ENCODE results near the gene GNE.

The GNE gene

DNA sequence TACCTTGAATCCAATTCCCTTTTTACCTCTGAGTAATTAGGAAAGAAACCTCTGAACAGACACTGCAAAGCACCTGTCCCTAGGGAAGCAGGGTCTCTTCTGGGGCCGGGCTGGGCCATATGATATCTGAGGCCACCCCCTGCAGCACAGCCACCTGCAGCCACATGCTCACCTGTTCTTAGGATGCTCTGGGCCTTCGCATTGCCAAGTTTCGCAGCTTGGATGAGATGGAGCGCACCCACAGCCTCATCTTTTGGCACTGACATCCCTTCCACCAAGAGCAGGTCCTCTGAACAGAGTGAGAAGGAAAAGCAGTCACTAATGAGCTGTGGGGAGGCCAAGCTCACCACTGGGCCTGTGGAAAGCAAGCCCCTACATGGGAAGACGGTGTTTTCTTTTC, 40.2 kb downstream of the GNE start:
- DNase-seq (ENCODE audit: insufficient read length) (no peak), FAIRE-seq (no peak)
- no peak for TF ChIP-seq TAF1 (IDR thresholded peaks at IDR 0.05; ENCODE audit: borderline replicate concordance, low read depth, low read length)
- TF ChIP-seq POLR2AphosphoS5 (IDR thresholded peaks at IDR 0.05; ENCODE audit: low read depth, low read length) = no peak
- no peak for TF ChIP-seq POLR2A (IDR thresholded peaks at IDR 0.05; ENCODE audit: low read depth, low read length)

- FAIRE-seq (no peak), DNase-seq (ENCODE audit: insufficient read length) (no peak)
- no peak for TF ChIP-seq POLR2A (IDR thresholded peaks at IDR 0.05; ENCODE audit: low read depth, low read length)
- TF ChIP-seq POLR2AphosphoS5 (IDR thresholded peaks at IDR 0.05; ENCODE audit: low read depth, low read length) = no peak
- TF ChIP-seq TAF1 (IDR thresholded peaks at IDR 0.05; ENCODE audit: borderline replicate concordance, low read depth, low read length) = no peak
Observed at GRCh38 chr9:36217256-36217968, 40.8 kb downstream of the GNE start.

DNA sequence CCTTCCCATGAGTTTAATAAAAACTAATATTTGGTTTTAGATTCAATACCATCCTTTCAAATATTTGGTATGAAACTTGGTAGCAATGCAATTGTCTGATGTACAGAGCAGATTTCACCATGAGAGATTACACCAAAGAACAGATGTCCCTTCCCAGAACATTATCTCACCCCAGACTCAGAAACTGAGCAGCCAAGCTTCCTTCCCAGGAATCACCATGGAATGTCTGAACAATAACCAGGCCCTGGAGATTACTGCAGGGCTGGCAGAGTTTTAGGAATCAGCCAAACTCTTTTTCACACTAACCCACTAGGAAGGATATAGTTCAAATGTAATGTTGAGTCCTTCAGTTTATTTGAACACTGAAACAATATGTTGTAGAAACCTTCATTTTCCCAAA, 43.7 kb downstream of the GNE start:
- FAIRE-seq = no peak
- no peak for DNase-seq (ENCODE audit: insufficient read length)
- no peak for TF ChIP-seq POLR2AphosphoS5 (IDR thresholded peaks at IDR 0.05; ENCODE audit: low read depth, low read length)

DNA sequence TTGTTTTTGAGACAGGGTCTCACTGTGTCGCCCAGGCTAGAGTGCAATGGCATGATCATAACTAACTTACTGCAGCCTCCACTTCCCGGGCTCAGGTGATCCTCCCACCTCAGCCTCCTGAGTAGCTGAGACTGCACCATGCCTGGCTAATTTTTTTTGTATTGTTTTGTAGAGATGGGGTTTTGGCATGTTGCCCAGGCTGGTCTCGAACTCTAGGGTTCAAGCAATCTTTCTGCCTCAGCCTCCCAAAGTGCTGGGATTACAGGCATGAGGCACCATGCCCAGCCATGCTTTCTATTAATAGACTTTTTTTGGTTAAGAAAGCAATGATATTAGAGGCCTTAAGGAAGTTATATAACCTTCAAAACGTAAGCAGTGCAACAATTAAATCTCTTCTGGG, 44.3 kb downstream of the GNE start:
- DNase-seq (ENCODE audit: insufficient read length) = no peak
- no peak for FAIRE-seq

DNA sequence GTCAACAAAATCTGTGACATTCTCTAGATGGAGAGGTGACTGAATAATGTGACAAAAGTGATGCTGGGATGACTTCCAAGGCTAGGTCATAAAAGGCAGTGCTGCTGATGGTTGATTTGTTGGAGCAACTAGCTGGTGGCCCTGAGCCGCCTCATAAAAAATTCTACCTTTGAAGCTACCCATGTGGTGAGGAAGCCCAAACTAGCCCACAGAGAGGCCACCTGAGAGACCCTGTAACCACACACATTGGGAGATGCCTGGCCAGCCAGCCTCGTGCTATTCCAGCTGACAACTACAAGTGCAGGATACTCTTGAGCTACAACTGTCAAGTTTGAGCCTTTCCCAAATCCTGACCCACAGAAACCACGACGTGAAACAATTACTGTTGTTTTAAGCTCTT, 44.9 kb downstream of the GNE start:
- no peak for FAIRE-seq
- DNase-seq (ENCODE audit: insufficient read length) = no peak
- TF ChIP-seq POLR2A (IDR thresholded peaks at IDR 0.05; ENCODE audit: low read depth, low read length) (no peak), TAF1 (IDR thresholded peaks at IDR 0.05; ENCODE audit: borderline replicate concordance, low read depth, low read length) (no peak), POLR2AphosphoS5 (IDR thresholded peaks at IDR 0.05; ENCODE audit: low read depth, low read length) (no peak)

More for the DNA sequence above, 44.3 kb downstream of the GNE start:
- TF ChIP-seq TAF1 (IDR thresholded peaks at IDR 0.05; ENCODE audit: borderline replicate concordance, low read depth, low read length) (no peak), POLR2AphosphoS5 (IDR thresholded peaks at IDR 0.05; ENCODE audit: low read depth, low read length) (no peak), POLR2A (IDR thresholded peaks at IDR 0.05; ENCODE audit: low read depth, low read length) (no peak)

- DNase-seq (ENCODE audit: insufficient read length) = no peak
Observed at GRCh38 chr9:36211510-36211909, 46.7 kb downstream of the GNE start.

GRCh38 chr9:36210722-36211121, 47.5 kb downstream of the GNE start:
- TF ChIP-seq POLR2A (IDR thresholded peaks at IDR 0.05; ENCODE audit: low read depth, low read length) (no peak), POLR2AphosphoS5 (IDR thresholded peaks at IDR 0.05; ENCODE audit: low read depth, low read length) (no peak), TAF1 (IDR thresholded peaks at IDR 0.05; ENCODE audit: borderline replicate concordance, low read depth, low read length) (no peak)
- no peak for FAIRE-seq

More at GRCh38 chr9:36211510-36211909, 46.7 kb downstream of the GNE start:
- no peak for FAIRE-seq
- TF ChIP-seq POLR2A (IDR thresholded peaks at IDR 0.05; ENCODE audit: low read depth, low read length) = no peak
- no peak for TF ChIP-seq POLR2AphosphoS5 (IDR thresholded peaks at IDR 0.05; ENCODE audit: low read depth, low read length)
- TF ChIP-seq TAF1 (IDR thresholded peaks at IDR 0.05; ENCODE audit: borderline replicate concordance, low read depth, low read length) = no peak

DNA sequence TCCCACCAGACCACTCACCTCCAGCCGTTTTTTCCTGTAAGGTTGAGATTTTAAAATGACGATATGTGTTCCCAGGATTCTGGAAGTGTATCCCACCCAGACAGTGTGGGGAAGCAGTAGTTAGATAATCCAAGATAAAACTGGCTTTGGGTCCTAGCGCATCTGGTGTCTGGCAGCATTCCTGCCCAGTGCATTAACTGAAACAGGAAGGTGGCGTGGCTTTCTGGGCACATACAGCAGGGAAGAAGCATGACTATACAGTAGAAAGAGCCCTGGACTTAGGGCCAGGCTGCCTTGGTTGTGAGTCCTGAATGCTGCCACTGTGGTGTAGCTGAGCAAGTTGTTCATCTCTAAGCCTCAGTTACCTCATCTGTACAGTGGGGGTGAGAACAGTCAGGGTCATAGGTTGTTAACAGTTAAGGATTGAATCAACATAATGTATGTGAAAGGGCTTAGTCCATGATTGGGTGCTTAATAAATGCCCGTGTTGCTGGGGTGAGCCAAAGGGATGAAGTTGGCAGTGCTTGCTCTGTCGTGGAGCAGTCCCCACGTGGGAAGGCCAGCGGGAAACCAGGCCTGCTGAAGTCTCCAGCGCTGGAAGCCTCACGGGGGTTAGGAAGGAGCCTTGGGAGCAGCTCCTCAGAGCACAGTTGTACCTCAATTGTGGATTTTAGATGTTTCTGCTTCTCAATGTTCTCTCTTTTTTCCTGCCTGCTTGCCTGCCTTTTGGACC, 49.6 kb downstream of the GNE start:
- no peak for FAIRE-seq
- TF ChIP-seq POLR2A (IDR thresholded peaks at IDR 0.05; ENCODE audit: low read depth, low read length) (no peak), POLR2AphosphoS5 (IDR thresholded peaks at IDR 0.05; ENCODE audit: low read depth, low read length) (no peak), TAF1 (IDR thresholded peaks at IDR 0.05; ENCODE audit: borderline replicate concordance, low read depth, low read length) (no peak)

More at GRCh38 chr9:36210722-36211121, 47.5 kb downstream of the GNE start:
- no peak for DNase-seq (ENCODE audit: insufficient read length)

DNA sequence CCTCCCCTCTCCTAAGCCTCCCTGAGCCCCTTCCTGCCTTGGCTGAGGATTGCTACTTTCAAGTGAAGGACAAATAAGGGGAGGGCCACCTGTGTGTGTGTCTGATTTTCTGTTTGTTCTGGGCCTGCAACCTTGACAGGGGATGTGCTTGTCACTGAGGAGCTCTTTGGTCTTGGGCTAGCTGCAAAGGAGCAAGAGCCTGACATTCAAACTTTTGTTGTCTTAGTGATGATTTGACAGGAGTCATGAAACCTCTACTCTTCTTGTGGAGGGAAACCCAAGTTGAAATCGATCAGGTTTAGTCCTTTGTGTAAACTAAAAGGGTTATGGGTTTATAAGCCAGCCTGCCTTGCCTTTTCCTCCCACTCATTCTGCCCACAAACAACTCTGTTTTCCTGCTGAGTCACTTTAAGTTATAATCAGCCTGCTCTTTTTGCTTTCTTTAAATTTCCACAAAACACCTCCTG, 50.7 kb downstream of the GNE start:
- no peak for FAIRE-seq
- no peak for TF ChIP-seq TAF1 (IDR thresholded peaks at IDR 0.05; ENCODE audit: borderline replicate concordance, low read depth, low read length)
- DNase-seq (ENCODE audit: insufficient read length) = no peak

More for the DNA sequence above, 49.6 kb downstream of the GNE start:
- no peak for DNase-seq (ENCODE audit: insufficient read length)

- no peak for FAIRE-seq
- TF ChIP-seq POLR2A (IDR thresholded peaks at IDR 0.05; ENCODE audit: low read depth, low read length) (no peak), POLR2AphosphoS5 (IDR thresholded peaks at IDR 0.05; ENCODE audit: low read depth, low read length) (0 out of 2 replicates have a peak, but pooled peaks have one; percentile 13), TAF1 (IDR thresholded peaks at IDR 0.05; ENCODE audit: borderline replicate concordance, low read depth, low read length) (no peak)
- no peak for DNase-seq (ENCODE audit: insufficient read length)
Observed at GRCh38 chr9:36207016-36207415, 51.2 kb downstream of the GNE start.

GRCh38 chr9:36204906-36205547, 53.2 kb downstream of the GNE start:
- TF ChIP-seq POLR2A (IDR thresholded peaks at IDR 0.05; ENCODE audit: low read depth, low read length) = peak; percentile 27; the same call in 1 of the 2 replicates
- TF ChIP-seq POLR2AphosphoS5 (IDR thresholded peaks at IDR 0.05; ENCODE audit: low read depth, low read length) = no peak
- FAIRE-seq = no peak
- DNase-seq (ENCODE audit: insufficient read length) = no peak
